ENCODE results near the gene TIMMDC1.

- TF ChIP-seq, protein P1, sequence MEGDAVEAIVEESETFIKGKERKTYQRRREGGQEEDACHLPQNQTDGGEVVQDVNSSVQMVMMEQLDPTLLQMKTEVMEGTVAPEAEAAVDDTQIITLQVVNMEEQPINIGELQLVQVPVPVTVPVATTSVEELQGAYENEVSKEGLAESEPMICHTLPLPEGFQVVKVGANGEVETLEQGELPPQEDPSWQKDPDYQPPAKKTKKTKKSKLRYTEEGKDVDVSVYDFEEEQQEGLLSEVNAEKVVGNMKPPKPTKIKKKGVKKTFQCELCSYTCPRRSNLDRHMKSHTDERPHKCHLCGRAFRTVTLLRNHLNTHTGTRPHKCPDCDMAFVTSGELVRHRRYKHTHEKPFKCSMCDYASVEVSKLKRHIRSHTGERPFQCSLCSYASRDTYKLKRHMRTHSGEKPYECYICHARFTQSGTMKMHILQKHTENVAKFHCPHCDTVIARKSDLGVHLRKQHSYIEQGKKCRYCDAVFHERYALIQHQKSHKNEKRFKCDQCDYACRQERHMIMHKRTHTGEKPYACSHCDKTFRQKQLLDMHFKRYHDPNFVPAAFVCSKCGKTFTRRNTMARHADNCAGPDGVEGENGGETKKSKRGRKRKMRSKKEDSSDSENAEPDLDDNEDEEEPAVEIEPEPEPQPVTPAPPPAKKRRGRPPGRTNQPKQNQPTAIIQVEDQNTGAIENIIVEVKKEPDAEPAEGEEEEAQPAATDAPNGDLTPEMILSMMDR (IDR thresholded peaks at IDR 0.05), result no peak
- no peak for TF ChIP-seq POLR2A (IDR thresholded peaks at IDR 0.05)
Observed at GRCh38 chr3:119531151-119531550, 32.8 kb downstream of the TIMMDC1 start.
